Panc1 (cell line): ENCODE results near the gene FBXO42. TPM values are rescaled to one million over a fixed set of nuclear protein-coding genes. Genes with fewer than 3 reads are reported as not detected.
A peak's percentile ranks its signal among the peaks of the same experiment; 100 is the strongest.

Experiments used
- ATAC-seq: fragments of 200-7000 bp; cut with Tn5 transposase; 2 replicates; pipeline ENCODE4 v1.9.1; 2020; ENCODE audit warnings: mild to moderate bottlenecking, moderate library complexity
- BruUV-seq: library from RNA; stranded (reverse); fragments of 400-500 nt; replicated peaks from 2 replicates; lab custom pipeline; 2021; lab: Mats Ljungman, UMichigan
- CTCF ChIA-PET: fragments of 300-600 bp; sonication (Branson Sonifier 250); formaldehyde crosslinking; loops from one replicate; lab custom pipeline; 2022; ENCODE audit warnings: antibody characterized with exemption; lab: Charles Lee
- POLR2A ChIA-PET: fragments of 300-600 bp; sonication (Branson Sonifier 250); formaldehyde crosslinking; loops from one replicate; lab custom pipeline; 2022; ENCODE audit warnings: antibody characterized with exemption; lab: Charles Lee
- DNase-seq: peaks from one replicate; pipeline ENCODE4 v3.0.0-alpha.2; 2010; ENCODE audit warnings: low read depth, low spot score
- H3K27ac ChIP-seq: 2 replicates; pipeline ENCODE4 v1.5.1; 2011; ENCODE audit warnings: mild to moderate bottlenecking, low read length, inconsistent platforms
- H3K27me3 ChIP-seq: fragments of 200-500 bp; sonication (Bioruptor generic); 2 replicates; pipeline ENCODE4 v1.6.0; 2014; ENCODE audit warnings: low read length, inconsistent platforms; ENCODE audit not compliant: control insufficient read depth, insufficient read depth
- H3K36me3 ChIP-seq: fragments of 200-500 bp; sonication (Bioruptor generic); 2 replicates; pipeline ENCODE4 v1.5.1; 2014; ENCODE audit warnings: inconsistent platforms, mild to moderate bottlenecking, low read length, moderate library complexity; ENCODE audit not compliant: control insufficient read depth, insufficient read depth
- H3K4me1 ChIP-seq: 2 replicates; pipeline ENCODE4 v1.5.1; 2011; ENCODE audit warnings: inconsistent platforms, mild to moderate bottlenecking, low read length, moderate library complexity; ENCODE audit not compliant: control insufficient read depth, insufficient read depth
- H3K4me3 ChIP-seq, 2 experiments: 2 replicates each; pipeline ENCODE4 v1.5.1; 2011 to 2012; ENCODE audit warnings: low read depth in 2 of 2, low read length in 2 of 2, mild to moderate bottlenecking in 2 of 2, inconsistent platforms in 1 of 2, moderate library complexity in 1 of 2
- H3K9me3 ChIP-seq: fragments of 200-500 bp; sonication (Bioruptor generic); 2 replicates; pipeline ENCODE4 v1.5.1; 2014; ENCODE audit warnings: low read depth, mild to moderate bottlenecking, inconsistent platforms, low read length, moderate library complexity; ENCODE audit not compliant: control insufficient read depth, insufficient read depth
- CTCF ChIP-seq: fragments of 450-650 bp; IDR thresholded peaks from 2 replicates; pipeline ENCODE4 v1.5.1; 2017; ENCODE audit warnings: mild to moderate bottlenecking
- POLR2AphosphoS5 ChIP-seq: IDR thresholded peaks from 2 replicates; pipeline ENCODE4 v1.6.1; 2012; ENCODE audit warnings: mild to moderate bottlenecking, low read depth, low read length, moderate library complexity
- REST ChIP-seq, 2 experiments: IDR thresholded peaks; 2 replicates each; pipeline ENCODE4 v1.6.1; 2011 to 2012; ENCODE audit warnings: low read depth in 2 of 2, control low read depth in 1 of 2, low read length in 1 of 2, mild to moderate bottlenecking in 1 of 2, moderate library complexity in 1 of 2; ENCODE audit not compliant: insufficient read depth in 1 of 2
- SIN3A ChIP-seq: IDR thresholded peaks from 2 replicates; pipeline ENCODE4 v1.6.1; 2012; ENCODE audit warnings: low read depth, mild to moderate bottlenecking, low read length, moderate library complexity, borderline replicate concordance; ENCODE audit not compliant: insufficient read depth
- TCF7L2 ChIP-seq: IDR thresholded peaks from 2 replicates; pipeline ENCODE4 v1.6.1; 2011; ENCODE audit warnings: mild to moderate bottlenecking, low read depth, low read length, inconsistent platforms
- in situ Hi-C: cut with HindIII; loops from 2 replicates; pipeline ENCODE4 v1.10.0; 2016; ENCODE audit warnings: low sequenced_read_pairs, low pct_unique_long_range_greater_than_20kb
- intact Hi-C: fragments of 100-400 bp; cut with micrococcal nuclease; formaldehyde crosslinking; loops from one replicate; pipeline ENCODE4 v1.10.0; 2022; ENCODE audit not compliant: unreplicated experiment
- total RNA-seq: library from RNA; stranded (reverse); gene quantifications from one replicate; pipeline ENCODE4 v1.2.1, GENCODE V29; 2021; ENCODE audit not compliant: unreplicated experiment

FBXO42 gene
- total RNA-seq, 1 experiment from 2014 or later = 25.7 TPM

- no peaks in the 10 kb centered on the region for H3K4me1 ChIP-seq
- BruUV-seq = no TSS peak
- ChIA-PET CTCF (no interaction called here), POLR2A (interaction anchor here (0.6 kb wide), 1 partner anchor 66 kb away, joined by 4 read pairs; no protein-coding TSS in a partner anchor)
- ATAC-seq (peak; percentile 44), DNase-seq (no peak)
- no peaks in the 10 kb centered on the region for H3K27me3 ChIP-seq
- H3K9me3 ChIP-seq = no peaks in the 10 kb centered on the region
- no peak overlapping the region for H3K27ac ChIP-seq
- intact Hi-C loops = no loop called here
- in situ Hi-C loops = no loop called here
- H3K36me3 ChIP-seq = no peaks in the 10 kb centered on the region
- TF ChIP-seq POLR2AphosphoS5 (no peak), TCF7L2 (no peak), REST (IDR thresholded peaks at IDR 0.05; ENCODE audit: insufficient read depth in 1 of 2, low read depth in 2 of 2, low read length in 1 of 2) (no peak)
- H3K4me3 ChIP-seq = no peak overlapping the region
Measured at GRCh38 chr1:16230744-16231143, 121.5 kb downstream of the FBXO42 start.

- in situ Hi-C loops (no loop called here), intact Hi-C loops (no loop called here)
- H3K27me3 ChIP-seq = no peaks in the 10 kb centered on the region
- no TSS peak for BruUV-seq
- no peak for TF ChIP-seq TCF7L2
- no peak for TF ChIP-seq SIN3A
- TF ChIP-seq CTCF = no peak
- TF ChIP-seq POLR2AphosphoS5 = no peak
- TF ChIP-seq REST (IDR thresholded peaks at IDR 0.05; ENCODE audit: insufficient read depth in 1 of 2, low read depth in 2 of 2, low read length in 1 of 2) = no peak
- H3K9me3 ChIP-seq = no peaks in the 10 kb centered on the region
- no peak for DNase-seq
- H3K4me1 ChIP-seq = no peaks in the 10 kb centered on the region
- no peaks in the 10 kb centered on the region for H3K36me3 ChIP-seq
- ChIA-PET POLR2A (no interaction called here), CTCF (no interaction called here)
- ATAC-seq = peak; percentile 25
- no peak overlapping the region for H3K4me3 ChIP-seq
- H3K27ac ChIP-seq = no peak overlapping the region
Measured at GRCh38 chr1:16229976-16230740, 122.1 kb downstream of the FBXO42 start.
